K562 (cell line): ENCODE results near the gene MAGEB2. TPM values are rescaled to one million over a fixed set of nuclear protein-coding genes. Genes with fewer than 3 reads are reported as not detected.

Experiments used
- C11orf30 ChIP-seq: fragments of 450-650 bp; IDR thresholded peaks from 2 replicates; pipeline ENCODE4 v1.6.1; 2016; ENCODE audit warnings: low read depth, mild to moderate bottlenecking
- CBX3 ChIP-seq, 2 experiments: IDR thresholded peaks; 1 replicate in 1 of 2; 2 replicates in 1 of 2; pipeline ENCODE4 v1.6.1; 2012; ENCODE audit warnings: inconsistent platforms in 2 of 2, low read length in 2 of 2, borderline replicate concordance in 1 of 2, control low read depth in 1 of 2
- CREB1 ChIP-seq, 2 experiments: sonication (generic) in 1 of 2; formaldehyde crosslinking in 1 of 2; IDR thresholded peaks; 2 replicates each; pipeline versions ENCODE4 v1.6.1 to v1.8.0; 2012 to 2022; ENCODE audit warnings: inconsistent platforms in 1 of 2, mild to moderate bottlenecking in 1 of 2, missing genetic modification reagents in 1 of 2, moderate library complexity in 1 of 2
- CTCF ChIP-seq, 3 experiments: IDR thresholded peaks in 2 of 3; conservative IDR thresholded peaks in 1 of 3; 2 replicates each; pipeline ENCODE4 v1.5.1; 2011 to 2012; ENCODE audit warnings: low read length in 3 of 3, mild to moderate bottlenecking in 3 of 3, control low read depth in 2 of 3, improper control_type of control experiment in 1 of 3, inconsistent platforms in 1 of 3, low read depth in 1 of 3, mixed read lengths in 1 of 3, moderate library complexity in 1 of 3; ENCODE audit not compliant: insufficient read depth in 2 of 3
- E2F5 ChIP-seq: sonication (generic); formaldehyde crosslinking; IDR thresholded peaks from 2 replicates; pipeline ENCODE4 v1.8.0; 2022; ENCODE audit warnings: mild to moderate bottlenecking, missing genetic modification reagents
- GMEB1 ChIP-seq: fragments of 250-450 bp; sonication (Bioruptor Pico); IDR thresholded peaks from 2 replicates; pipeline ENCODE4 v1.4.0; 2020; ENCODE audit warnings: mild to moderate bottlenecking
- GTF2E2 ChIP-seq: fragments of 200-800 bp; sonication (Bioruptor generic); IDR thresholded peaks from 2 replicates; pipeline ENCODE4 v1.6.1; 2016; ENCODE audit warnings: missing genetic modification characterization, missing compliant biosample characterization
- IRF9 ChIP-seq: fragments of 450-650 bp; IDR thresholded peaks from 2 replicates; pipeline ENCODE4 v1.6.1; 2016; ENCODE audit warnings: missing biosample characterization, missing genetic modification characterization
- NR0B1 ChIP-seq: fragments of 450-650 bp; IDR thresholded peaks from one replicate; pipeline ENCODE4 v1.6.1; 2018; ENCODE audit warnings: mild to moderate bottlenecking, moderate library complexity; ENCODE audit not compliant: partially characterized antibody
- PHF8 ChIP-seq: fragments of 200-600 bp; sonication (generic); IDR thresholded peaks from 2 replicates; pipeline ENCODE4 v1.6.1; 2012; ENCODE audit warnings: mixed run types, mild to moderate bottlenecking, inconsistent platforms, low read length, moderate library complexity, borderline replicate concordance
- PML ChIP-seq: IDR thresholded peaks from 2 replicates; pipeline ENCODE4 v1.6.1; 2012; ENCODE audit warnings: low read length, inconsistent platforms
- POLR2A ChIP-seq: fragments of 450-650 bp; conservative IDR thresholded peaks from 2 replicates; pipeline ENCODE4 v1.6.1; 2016
- POLR2AphosphoS5 ChIP-seq: IDR thresholded peaks from 2 replicates; pipeline ENCODE4 v1.6.1; 2011; ENCODE audit warnings: mild to moderate bottlenecking, low read depth, low read length, moderate library complexity; ENCODE audit not compliant: control insufficient read depth, insufficient read depth
- TAF9B ChIP-seq: fragments of 450-650 bp; IDR thresholded peaks from 2 replicates; pipeline ENCODE4 v1.6.1; 2018; ENCODE audit warnings: mild to moderate bottlenecking; ENCODE audit not compliant: partially characterized antibody
- ZFP30 ChIP-seq: fragments of 250-450 bp; sonication (Bioruptor Pico); IDR thresholded peaks from 2 replicates; pipeline ENCODE4 v1.8.0; 2022; ENCODE audit warnings: moderate library complexity, mild to moderate bottlenecking, inconsistent platforms, borderline replicate concordance
- polyA plus RNA-seq, 8 experiments: library from polyadenylated mRNA; depleted of rRNA in 4 of 8; stranded (reverse) in 5 of 8; unstranded in 3 of 8; fragments of >200 nt; fragmentation: Nextera tagmentation in 2 of 8; fragmentation: Illumina TruSeq in 1 of 8; extraction: Ambion mirVana in 2 of 8; extraction: Trizol in 1 of 8; gene quantifications; 2 replicates each; pipeline versions ENCODE4 v1.2.1 to v1.2.3, GENCODE V29; 2011 to 2014; ENCODE audit warnings: inconsistent platforms in 1 of 8, missing spikeins in 1 of 8
- total RNA-seq, 7 experiments: library from RNA; depleted of rRNA in 6 of 7; stranded (reverse); fragments of >200 nt in 6 of 7; fragmentation: Illumina TruSeq in 2 of 7; extraction: Trizol in 2 of 7; gene quantifications; 2 replicates each; pipeline versions ENCODE4 v1.2.1 to v1.2.3, GENCODE V29; 2011 to 2021; ENCODE audit warnings: low replicate concordance in 1 of 7

The MAGEB2 gene
- total and polyA plus RNA-seq, 9 of the 15 experiments (the other 6 are each of a cell fraction or from before 2014, with no cell fraction given), result 21.6 to 277 (median 88.8) TPM

GRCh38 chrX:30215357-30215843, at the start of gene MAGEB2 (continued):
- TF ChIP-seq IRF9 (tag), result no peak
- no peak for TF ChIP-seq NR0B1
- TF ChIP-seq CBX3 (IDR thresholded peaks at IDR 0.05; ENCODE audit: borderline replicate concordance in 1 of 2, low read length in 2 of 2), result peak in 1 of 2 experiments; percentile 45; a peak in 1 of 3 replicates
- peak; percentile 43 for TF ChIP-seq TAF9B
- peak; percentile 75 for TF ChIP-seq GMEB1 (CRISPR knock-in tag)
- TF ChIP-seq ZFP30, result no peak
- TF ChIP-seq PML, result peak; percentile 49; the same call in 1 of the 2 replicates
- peak; percentile 96 for TF ChIP-seq CREB1 (IDR thresholded peaks at IDR 0.05)
- TF ChIP-seq CREB1 (CRISPR knock-in tag; IDR thresholded peaks at IDR 0.05), result peak; percentile 89
- peak; percentile 61 to 81 (median 71) for TF ChIP-seq CTCF (IDR thresholded peaks at IDR 0.05 in 2 of 3, conservative IDR thresholded peaks at IDR 0.05 in 1 of 3; ENCODE audit: insufficient read depth in 2 of 3, low read depth in 1 of 3, low read length in 3 of 3)
- 0 out of 2 replicates have a peak, but pooled peaks have one; percentile 44 for TF ChIP-seq GTF2E2 (tag)
- TF ChIP-seq POLR2AphosphoS5, result peak; percentile 72; the same call in 1 of the 2 replicates
- TF ChIP-seq C11orf30, result 0 out of 2 replicates have a peak, but pooled peaks have one; percentile 24
- TF ChIP-seq E2F5 (CRISPR knock-in tag), result no peak
- TF ChIP-seq POLR2A, result peak; percentile 74
- peak; percentile 44; the same call in 1 of the 2 replicates for TF ChIP-seq PHF8
